AML-193 (cell line): ENCODE results near the gene SFMBT2.

Experiments used
- DNase-seq, 2 experiments: peaks; one replicate each; lab custom pipeline; 2025; lab: John Stamatoyannopoulos, UW

SFMBT2 gene

DNA sequence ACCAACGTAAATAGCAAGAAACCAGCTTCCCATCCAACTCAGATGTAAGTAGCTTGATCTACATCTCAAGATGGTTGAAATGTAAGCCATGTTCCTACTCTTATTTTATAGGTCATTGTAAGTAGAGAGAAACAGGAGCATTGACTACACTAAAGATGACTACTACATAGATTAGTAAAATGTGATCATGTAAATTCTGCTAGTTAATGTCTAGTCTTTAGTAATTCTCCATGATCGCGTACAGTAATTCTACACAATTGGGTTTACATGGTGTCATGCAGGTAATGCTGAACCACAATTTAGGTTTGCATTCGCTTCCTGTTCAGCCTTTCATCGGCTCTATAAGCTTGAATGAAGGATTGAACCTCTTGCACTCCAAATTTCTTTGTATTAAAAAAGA lies 14.9 kb upstream of the SFMBT2 start:
- DNase-seq: no peak

GRCh38 chr10:7424919-7425318 lies 14.1 kb upstream of the SFMBT2 start:
- DNase-seq: no peak

DNA sequence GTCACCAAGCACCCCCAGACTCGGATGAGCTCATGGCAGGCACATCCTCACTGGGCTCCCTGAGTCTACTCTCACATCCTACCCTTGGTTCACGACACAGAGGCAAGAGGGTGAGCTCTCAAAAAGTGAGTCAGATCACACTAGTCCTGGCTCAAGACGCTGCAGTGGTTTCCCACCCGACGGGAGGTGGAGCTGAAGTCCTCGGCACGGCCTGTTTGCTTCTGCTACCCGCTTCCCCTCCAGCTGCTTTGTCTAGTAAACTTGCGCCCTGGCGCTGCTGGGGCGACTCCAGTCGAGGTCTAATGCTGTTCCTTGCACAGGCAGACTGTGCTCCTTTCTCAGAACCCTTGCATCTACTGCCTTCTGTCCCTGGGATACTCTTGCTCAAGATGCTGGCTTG lies 13.5 kb upstream of the SFMBT2 start:
- no peak for DNase-seq

DNA sequence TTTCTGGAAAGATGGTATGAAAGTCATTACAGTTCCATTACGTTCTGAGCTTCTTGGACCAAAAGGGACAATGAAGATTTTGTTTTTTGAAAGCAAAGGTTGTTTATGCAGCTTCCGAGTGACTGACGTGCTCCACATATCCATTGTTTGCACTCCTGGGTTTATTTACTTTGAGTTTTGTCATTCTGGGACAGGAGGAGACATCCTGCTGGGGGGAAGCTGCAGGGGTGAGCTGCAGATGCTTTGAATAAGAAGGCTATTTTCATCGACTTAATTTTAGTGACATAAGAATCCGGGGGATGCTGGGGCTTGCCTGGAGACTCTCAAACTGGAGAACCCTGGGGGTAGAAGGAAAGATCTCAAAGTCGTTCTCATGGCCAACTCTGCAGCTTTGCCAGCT lies 12.7 kb upstream of the SFMBT2 start:
- no peak for DNase-seq

DNA sequence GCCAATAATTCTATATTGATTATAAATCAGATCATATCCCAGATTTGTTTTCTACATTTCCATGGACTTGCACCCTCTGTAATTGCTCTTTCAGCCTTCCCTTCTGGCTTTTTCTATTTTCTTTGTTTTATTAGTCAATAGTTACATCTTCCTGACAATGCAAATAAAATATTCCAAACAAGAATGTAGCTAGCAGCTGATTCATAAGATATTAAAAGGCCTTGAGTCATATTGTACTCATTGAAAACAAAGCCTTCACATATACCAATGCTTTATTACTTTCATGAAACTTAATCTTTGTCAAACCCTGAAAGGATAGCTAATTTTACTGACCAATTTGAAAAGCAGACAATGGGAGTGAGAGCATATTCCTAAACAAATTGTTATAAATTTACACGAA lies 10.7 kb upstream of the SFMBT2 start:
- no peak for DNase-seq

- no peak for DNase-seq
Observed at GRCh38 chr10:7419998-7420397, 9.2 kb upstream of the SFMBT2 start.

- no peak for DNase-seq
Observed at GRCh38 chr10:7417807-7418206, 7.0 kb upstream of the SFMBT2 start.

DNA sequence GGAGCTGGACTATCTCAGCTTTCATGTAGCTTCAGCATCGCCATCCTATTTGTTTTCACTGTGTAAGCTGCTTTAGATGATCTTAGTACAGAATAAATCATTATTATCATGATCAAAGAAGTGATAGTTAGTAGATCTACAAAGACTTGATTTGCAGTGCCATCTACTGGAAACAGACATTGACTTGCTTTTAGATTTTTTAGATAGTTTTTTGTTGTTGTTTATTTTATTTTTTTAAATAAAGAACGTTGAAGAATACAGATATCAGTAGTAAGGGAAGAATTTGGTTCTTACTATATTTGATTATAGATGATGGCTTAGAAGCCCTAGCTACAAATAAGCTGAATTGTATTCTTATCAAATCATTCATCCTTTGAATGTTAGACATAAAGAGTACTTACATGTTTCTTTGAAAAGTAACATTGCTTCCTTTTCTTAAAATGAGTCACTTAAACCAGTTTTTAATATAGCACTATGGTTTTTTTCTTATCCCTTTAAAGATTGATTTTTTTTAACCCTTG lies 6.3 kb upstream of the SFMBT2 start:
- DNase-seq: peak; percentile 54 to 57

GRCh38 chr10:7414766-7415165 lies 3.9 kb upstream of the SFMBT2 start:
- DNase-seq: no peak

- DNase-seq: no peak
Observed at GRCh38 chr10:7412928-7413282, 2.1 kb upstream of the SFMBT2 start.

GRCh38 chr10:7412237-7412927 lies 1.5 kb upstream of the SFMBT2 start:
- DNase-seq: no peak

GRCh38 chr10:7411671-7412128 lies 866 bp upstream of the SFMBT2 start:
- no peak for DNase-seq

DNA sequence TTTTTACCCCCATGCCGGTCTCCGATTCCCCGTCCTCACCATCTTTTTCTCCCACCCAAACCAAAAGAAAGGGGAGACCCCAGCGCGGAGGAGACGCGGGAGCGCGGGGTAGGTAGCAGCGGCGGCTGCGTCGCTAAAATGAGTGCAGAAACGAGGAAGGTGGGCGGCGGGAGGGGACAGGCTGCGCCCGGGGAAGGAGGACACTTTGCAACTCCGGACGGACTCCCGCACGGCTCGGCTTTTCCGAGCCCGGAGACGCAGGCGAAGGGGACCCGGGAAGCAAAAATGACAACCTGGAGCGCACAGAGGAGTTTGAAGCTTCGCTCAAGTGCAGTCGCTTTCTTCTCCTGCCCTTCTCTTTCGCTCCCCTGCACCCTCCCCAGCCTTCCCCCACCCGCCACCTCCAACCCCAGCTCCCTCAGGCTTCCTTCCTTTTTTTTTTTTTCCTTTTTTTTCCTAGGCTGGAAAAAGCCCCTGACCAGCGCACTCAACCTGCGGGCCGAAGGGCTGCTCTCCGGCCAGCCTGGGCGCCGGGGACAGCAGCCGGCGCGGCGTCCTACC lies 453 bp downstream of the SFMBT2 start:
- no peak for DNase-seq

DNA sequence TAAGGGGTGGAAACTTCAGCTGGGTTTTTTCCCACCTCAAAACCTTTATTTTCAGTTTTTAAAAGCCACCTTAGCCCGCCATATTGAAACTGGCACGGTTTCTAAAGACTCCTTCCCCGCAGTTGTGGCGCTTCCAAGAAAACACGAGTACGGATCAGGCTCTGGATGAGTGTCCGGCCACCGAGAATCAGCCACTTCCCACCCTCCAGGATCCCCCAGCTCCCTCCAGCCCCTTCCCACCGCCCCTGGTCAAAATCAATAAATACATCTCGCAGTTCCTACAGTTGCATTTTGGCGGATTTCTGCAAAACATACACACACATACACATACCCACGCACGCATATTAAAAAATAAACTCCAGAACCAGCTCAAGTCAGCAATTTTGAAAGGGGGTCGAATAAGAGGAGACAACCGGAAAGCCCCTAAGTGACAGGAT lies 1.1 kb downstream of the SFMBT2 start:
- no peak for DNase-seq

GRCh38 chr10:7409045-7409731 lies 1.6 kb downstream of the SFMBT2 start:
- peak; percentile 11 to 25 for DNase-seq

DNA sequence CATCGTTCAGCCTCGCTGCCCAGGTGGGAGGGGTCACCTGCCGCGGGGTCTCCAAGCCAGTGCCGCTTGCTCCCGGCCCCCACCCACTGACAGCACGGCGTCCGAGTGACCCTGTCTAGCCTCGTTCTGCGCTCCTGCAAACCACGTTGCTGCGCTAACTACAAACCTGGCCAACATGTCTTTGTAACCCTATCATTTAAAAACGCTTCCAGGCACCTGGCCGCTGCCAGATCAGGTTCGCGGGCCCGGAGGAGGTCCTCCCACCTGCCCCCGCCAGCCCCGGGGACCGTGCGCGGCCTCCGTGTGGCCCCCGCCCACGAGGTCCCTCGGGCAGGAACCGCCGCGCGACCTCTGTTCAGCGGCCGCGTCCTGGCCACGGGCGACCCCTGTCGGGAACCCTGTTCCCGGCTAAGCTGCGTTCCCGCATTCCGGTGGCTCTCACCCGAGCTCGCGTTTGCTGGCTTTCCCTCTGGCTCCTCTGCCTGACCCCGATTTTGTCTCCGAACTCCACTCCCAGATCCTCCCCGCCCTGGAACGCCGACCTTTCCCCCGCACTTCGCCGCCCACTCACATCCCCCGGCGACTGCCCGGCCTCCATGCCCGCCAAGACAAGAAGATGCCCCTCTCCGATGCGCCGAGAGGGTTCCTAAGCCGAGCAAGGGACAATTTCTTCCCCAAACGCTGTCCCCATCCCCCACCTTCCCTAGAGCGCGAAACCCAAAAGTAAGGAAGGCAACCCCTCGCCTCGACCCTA lies 2.4 kb downstream of the SFMBT2 start:
- peak; percentile 40 for DNase-seq

DNA sequence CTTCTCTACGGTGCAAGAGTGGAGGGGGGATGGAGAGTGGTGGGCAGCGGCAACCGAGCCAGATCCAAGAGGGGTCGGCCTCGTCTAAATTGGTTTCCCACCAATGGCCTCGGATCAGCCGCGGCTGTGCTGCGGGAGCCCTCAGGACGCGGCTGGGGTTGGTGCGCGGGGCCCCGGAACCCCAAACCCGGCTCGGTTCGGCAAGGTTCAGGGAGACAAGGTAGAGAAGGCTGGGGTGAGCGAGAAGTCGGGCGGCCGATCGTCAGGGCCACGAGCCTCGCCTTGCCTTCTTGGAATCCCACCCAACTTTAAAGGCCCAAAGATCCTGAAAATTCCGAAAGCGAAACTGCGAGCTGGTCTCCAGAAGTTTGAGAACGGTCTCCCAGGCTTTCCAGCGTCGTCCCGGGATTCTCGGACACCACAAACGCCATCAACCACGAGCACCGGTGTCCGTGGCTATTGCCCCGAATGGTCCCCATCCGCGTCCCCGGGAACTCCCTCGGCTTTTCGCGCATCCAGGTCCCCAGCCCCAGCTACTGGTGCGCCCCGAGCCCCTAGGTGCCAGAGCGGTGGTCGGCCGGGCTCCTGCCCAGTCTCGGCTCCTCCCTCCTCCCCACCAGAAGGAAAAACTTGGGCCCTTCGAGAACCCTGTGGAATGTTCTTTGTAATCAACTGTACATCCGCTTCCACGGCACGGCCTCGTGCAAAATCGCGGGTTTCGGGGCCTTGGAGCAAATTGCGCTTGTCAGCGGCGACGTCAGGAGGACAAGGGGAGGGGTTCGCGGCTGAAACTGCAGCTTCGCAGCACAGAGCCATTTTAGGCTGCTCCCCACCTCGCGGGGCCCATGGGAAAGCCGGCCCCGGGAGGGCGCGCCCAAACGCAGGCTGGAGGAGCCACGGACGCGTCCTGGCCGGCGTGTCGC lies 3.2 kb downstream of the SFMBT2 start:
- no peak for DNase-seq

DNA sequence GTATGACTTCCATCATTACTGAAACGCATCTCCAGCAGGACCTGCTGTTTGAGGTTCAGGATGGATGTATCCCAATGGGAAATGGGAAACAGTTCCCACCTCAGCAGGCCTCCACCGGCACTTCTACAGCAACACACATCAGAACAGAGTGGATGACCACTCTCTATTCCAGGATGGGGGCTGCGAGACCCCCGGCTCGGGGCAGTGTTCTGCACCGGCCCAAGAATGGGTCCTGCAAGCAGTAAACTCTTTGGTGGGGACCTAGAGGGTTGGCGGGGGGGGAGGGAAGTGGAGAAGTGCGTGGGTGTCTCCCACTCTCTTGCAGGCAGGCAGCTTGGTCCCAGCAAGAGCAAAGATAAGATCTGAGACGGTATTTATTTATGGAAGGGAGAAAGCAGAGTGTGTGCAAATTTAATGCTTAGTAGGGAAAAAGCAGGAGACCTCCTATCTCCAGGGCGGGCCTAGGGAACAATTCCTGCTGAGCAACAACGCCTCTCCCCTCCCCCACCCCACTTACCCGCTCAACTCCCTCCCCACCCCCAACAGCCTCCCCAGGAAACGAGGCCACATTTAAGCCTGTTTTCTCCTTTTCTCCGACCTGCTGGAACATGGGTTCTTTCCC lies 4.0 kb downstream of the SFMBT2 start:
- DNase-seq: no peak

- no peak for DNase-seq
Observed at GRCh38 chr10:7405637-7406036, 5.2 kb downstream of the SFMBT2 start.

DNA sequence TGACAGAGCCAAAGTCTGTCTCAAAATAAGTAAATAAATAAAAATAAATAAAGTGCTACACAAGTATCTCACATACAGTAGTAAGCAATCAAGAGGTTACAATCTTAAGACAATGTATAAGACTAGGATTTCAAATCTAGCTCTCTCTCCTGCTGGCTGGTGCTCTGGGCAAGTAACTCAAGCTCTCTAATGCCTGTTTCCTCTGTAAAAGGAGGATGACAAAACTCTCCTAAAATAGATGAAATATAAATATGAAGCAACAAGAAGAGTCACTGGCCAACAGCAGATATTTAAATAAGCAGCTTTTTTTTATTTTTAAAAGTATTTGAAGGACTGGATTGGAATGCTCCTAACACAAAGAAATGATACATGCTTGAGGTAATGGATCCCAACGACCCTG lies 7.2 kb downstream of the SFMBT2 start:
- DNase-seq: no peak

DNA sequence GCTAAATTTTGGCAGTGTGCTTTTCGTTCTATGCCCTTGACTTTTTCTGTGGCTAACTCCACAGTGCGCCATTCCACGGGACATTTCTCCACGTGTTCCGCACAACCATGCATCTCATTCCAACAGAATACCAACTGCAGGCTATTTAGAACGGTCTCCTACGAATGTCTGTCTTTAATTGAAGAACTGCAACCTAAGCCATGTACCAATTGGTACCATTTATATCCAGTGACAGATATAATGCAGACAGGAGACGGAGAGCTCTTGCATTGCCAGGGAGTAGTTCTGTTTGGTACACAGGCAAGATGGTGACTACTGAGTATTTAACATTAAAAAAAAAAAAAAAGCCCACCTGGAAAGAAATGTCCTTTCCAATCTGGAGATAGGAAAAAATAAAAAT lies 9.1 kb downstream of the SFMBT2 start:
- no peak for DNase-seq
